MM.1S (cell line): ENCODE data around the gene NPFFR1.

Experiments
- DNase-seq: peaks from one replicate; pipeline ENCODE4 v3.0.0-alpha.2; 2015
- H2AFZ ChIP-seq: fragments of 300-600 bp; sonication (generic); 2 replicates; pipeline ENCODE4 v1.6.0; 2016; ENCODE audit warnings: antibody characterized with exemption, low read length
- H3F3A ChIP-seq: fragments of 300-600 bp; sonication (generic); 2 replicates; pipeline ENCODE4 v1.6.1; 2016; ENCODE audit warnings: mild to moderate bottlenecking, antibody characterized with exemption, low read length, moderate library complexity, mixed read lengths; ENCODE audit not compliant: insufficient read depth
- H3K27ac ChIP-seq: fragments of 300-600 bp; sonication (generic); 2 replicates; pipeline ENCODE4 v1.5.1; 2016; ENCODE audit warnings: mild to moderate bottlenecking, low read length
- H3K27me3 ChIP-seq: fragments of 300-600 bp; sonication (generic); replicated peaks from 2 replicates; pipeline ENCODE4 v1.6.0; 2016; ENCODE audit warnings: low read length; ENCODE audit not compliant: insufficient read depth
- H3K36me3 ChIP-seq: fragments of 300-600 bp; sonication (generic); replicated peaks from 2 replicates; pipeline ENCODE4 v1.6.1; 2016; ENCODE audit warnings: mild to moderate bottlenecking, low read length, mixed read lengths; ENCODE audit not compliant: insufficient read depth
- H3K4me1 ChIP-seq: fragments of 300-600 bp; sonication (generic); 2 replicates; pipeline ENCODE4 v1.6.1; 2016; ENCODE audit warnings: low read length, mixed read lengths
- H3K4me2 ChIP-seq: fragments of 300-600 bp; sonication (generic); 2 replicates; pipeline ENCODE4 v1.6.0; 2016; ENCODE audit warnings: low read depth, low read length
- H3K4me3 ChIP-seq: fragments of 300-600 bp; sonication (generic); 2 replicates; pipeline ENCODE4 v1.5.1; 2016; ENCODE audit warnings: low read length, mixed read lengths
- H3K79me2 ChIP-seq: fragments of 300-600 bp; sonication (generic); 2 replicates; pipeline ENCODE4 v1.6.1; 2016; ENCODE audit warnings: mixed run types, low read length, mixed read lengths
- H3K9ac ChIP-seq: fragments of 300-600 bp; sonication (generic); 2 replicates; pipeline ENCODE4 v1.6.1; 2016; ENCODE audit warnings: low read length, mixed read lengths
- H3K9me2 ChIP-seq: fragments of 300-600 bp; sonication (generic); replicated peaks from 2 replicates; pipeline ENCODE4 v1.6.1; 2016; ENCODE audit warnings: mild to moderate bottlenecking, low read length, mixed read lengths; ENCODE audit not compliant: insufficient read depth
- H3K9me3 ChIP-seq: fragments of 300-600 bp; sonication (generic); replicated peaks from 2 replicates; pipeline ENCODE4 v1.6.1; 2016; ENCODE audit warnings: mild to moderate bottlenecking, low read length, mixed read lengths; ENCODE audit not compliant: insufficient read depth
- H4K20me1 ChIP-seq: fragments of 300-600 bp; sonication (generic); 2 replicates; pipeline ENCODE4 v1.6.1; 2016; ENCODE audit warnings: mild to moderate bottlenecking, low read length, moderate library complexity, mixed read lengths; ENCODE audit not compliant: insufficient read depth
- CTCF ChIP-seq: fragments of 300-600 bp; sonication (generic); IDR thresholded peaks from 2 replicates; pipeline ENCODE4 v1.5.1; 2016; ENCODE audit warnings: antibody characterized with exemption, low read length, mixed read lengths
- EZH2 ChIP-seq: fragments of 300-600 bp; sonication (generic); optimal IDR thresholded peaks from 2 replicates; pipeline ENCODE3; 2017; ENCODE audit warnings: low read depth, mild to moderate bottlenecking, antibody characterized with exemption, low read length, mixed read lengths
- EZH2phosphoT487 ChIP-seq: fragments of 300-600 bp; sonication (generic); IDR thresholded peaks from 2 replicates; pipeline ENCODE4 v1.6.1; 2018; ENCODE audit warnings: antibody characterized with exemption, low read length

Gene NPFFR1

GRCh38 chr10:70283445-70284399, at the start of gene NPFFR1:
TSS of gene NPFFR1 (minus strand) at chr10:70284004. CDS start at chr10:70283676, 328 bp downstream.
- Histone ChIP-seq H2AFZ (no peak within 1 kb of the TSS), H3K4me2 (no peak within 1 kb of the TSS), H3K9me3 (no peaks in the 10 kb centered on the region), H3K79me2 (no peaks in the 10 kb centered on the region), H3K9ac (no peak within 1 kb of the TSS), H3K27ac (no peak within 1 kb of the TSS), H3F3A (no peaks in the 10 kb centered on the region), H3K36me3 (no peaks in the 10 kb centered on the region), H3K9me2 (no peaks in the 10 kb centered on the region), H4K20me1 (no peaks in the 10 kb centered on the region), H3K4me3 (no peak within 1 kb of the TSS), H3K27me3 (no peaks in the 10 kb centered on the region), H3K4me1 (no peaks in the 10 kb centered on the region)
- DNase-seq, result no peak
- TF ChIP-seq EZH2 (no peak), CTCF (no peak), EZH2phosphoT487 (no peak)

- H3K4me3 ChIP-seq, result no peak overlapping the region
- TF ChIP-seq CTCF, result no peak
- TF ChIP-seq EZH2phosphoT487, result no peak
- no peak for TF ChIP-seq EZH2
- H3K9me2 ChIP-seq, result no peaks in the 10 kb centered on the region
- H3K4me2 ChIP-seq, result no peak overlapping the region
- H2AFZ ChIP-seq, result no peak overlapping the region
- H3F3A ChIP-seq, result no peaks in the 10 kb centered on the region
- no peaks in the 10 kb centered on the region for H3K36me3 ChIP-seq
- no peak overlapping the region for H3K9ac ChIP-seq
- no peaks in the 10 kb centered on the region for H3K27me3 ChIP-seq
- H3K27ac ChIP-seq, result no peak overlapping the region
- no peak for DNase-seq
- H3K4me1 ChIP-seq, result peaks cover 17% of the 10 kb centered on the region
- no peaks in the 10 kb centered on the region for H4K20me1 ChIP-seq
- no peaks in the 10 kb centered on the region for H3K9me3 ChIP-seq
- H3K79me2 ChIP-seq, result no peaks in the 10 kb centered on the region
Observed at GRCh38 chr10:70333268-70333667, 49.5 kb upstream of the NPFFR1 start.

GRCh38 chr10:70331486-70332268, 47.9 kb upstream of the NPFFR1 start:
- Histone ChIP-seq H3K27me3 (no peaks in the 10 kb centered on the region), H3K9ac (no peak overlapping the region), H3K36me3 (no peaks in the 10 kb centered on the region), H3K27ac (peak overlapping the region; percentile 22; the same call in 1 of the 2 replicates), H3K4me2 (peak overlapping the region; percentile 33; the same call in 1 of the 2 replicates), H3K79me2 (no peaks in the 10 kb centered on the region), H3K4me1 (peaks cover 13% of the 10 kb centered on the region), H3F3A (no peaks in the 10 kb centered on the region), H2AFZ (no peak overlapping the region), H4K20me1 (no peaks in the 10 kb centered on the region), H3K9me3 (no peaks in the 10 kb centered on the region), H3K9me2 (no peaks in the 10 kb centered on the region), H3K4me3 (no peak overlapping the region)
- TF ChIP-seq CTCF (peak; percentile 51), EZH2phosphoT487 (no peak), EZH2 (no peak)
- peak; percentile 50 for DNase-seq
